Activated CD4-positive, CD25-positive, alpha-beta regulatory T cell treated with anti-CD3 and anti-CD28 coated beads, Interleukin-2, amount 50 U/mL, for 72 hours (primary cell): ENCODE data around the gene ALOX12.
"Not testable (repeated sequence)": the region's sequence is repeated elsewhere in the genome, so short reads cannot be mapped to it uniquely, and the experiment has no call there.

ENCODE experiments used
- DNase-seq: peaks from one replicate; pipeline ENCODE4 v3.0.0; 2021

The ALOX12 gene

DNA sequence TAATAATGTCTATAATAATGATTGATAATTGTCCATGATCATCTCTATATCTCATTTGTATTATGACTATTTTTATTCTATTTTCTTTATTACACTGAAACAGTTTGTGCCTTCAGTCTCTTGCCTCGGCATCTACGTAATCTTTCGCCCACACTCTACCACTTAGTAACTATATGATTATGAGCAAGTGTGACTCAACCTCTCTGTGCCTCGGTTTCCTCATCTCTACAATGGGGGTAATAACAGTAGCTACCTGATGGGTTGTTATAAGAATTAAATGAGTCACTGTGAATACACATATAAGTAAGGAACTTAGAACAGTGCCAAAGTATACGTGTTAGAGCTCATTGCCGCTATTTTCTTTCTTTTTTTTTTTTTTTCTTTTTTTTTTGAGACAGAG, 51.7 kb downstream of the ALOX12 start:
- no peak for DNase-seq

DNA sequence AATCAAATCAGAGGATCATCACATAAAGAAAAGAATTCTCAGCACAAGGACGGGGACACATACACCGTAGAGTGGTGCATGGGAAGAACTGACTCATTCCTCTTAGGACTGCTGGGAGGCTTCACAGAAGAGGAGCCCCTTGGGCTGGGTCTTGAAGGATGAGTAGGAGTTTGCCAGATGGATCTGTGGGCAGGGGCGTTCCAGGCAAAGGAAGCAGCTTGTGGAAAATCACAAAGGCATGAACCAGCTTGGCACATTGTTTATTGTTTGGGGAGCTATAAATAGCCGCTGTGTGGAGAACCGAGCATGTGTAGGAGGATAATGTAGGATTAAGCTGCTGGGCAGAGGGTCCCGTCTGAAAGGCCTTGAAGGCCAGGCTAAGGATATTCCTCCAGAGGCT, 53.1 kb downstream of the ALOX12 start:
- DNase-seq = no peak

DNA sequence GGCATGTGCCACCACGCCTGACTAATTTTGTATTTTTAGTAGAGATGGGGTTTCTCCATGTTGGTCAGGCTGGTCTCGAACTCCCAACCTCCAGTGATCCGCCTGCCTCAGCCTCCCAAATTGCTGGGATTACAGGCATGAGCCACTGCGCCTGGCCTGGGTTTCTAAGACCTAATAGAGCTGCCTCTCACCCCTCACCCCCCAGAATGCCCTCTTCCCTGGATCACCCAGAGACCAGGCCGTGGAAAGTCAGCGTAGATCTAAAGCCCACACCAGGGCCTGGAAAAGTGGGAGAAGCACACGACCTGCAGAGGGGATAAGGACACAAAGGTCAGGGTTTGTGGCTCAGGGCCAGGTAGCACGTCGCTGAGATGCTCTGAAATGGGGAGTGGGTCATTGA, 54.7 kb downstream of the ALOX12 start:
- not testable (repeated sequence) for DNase-seq

DNA sequence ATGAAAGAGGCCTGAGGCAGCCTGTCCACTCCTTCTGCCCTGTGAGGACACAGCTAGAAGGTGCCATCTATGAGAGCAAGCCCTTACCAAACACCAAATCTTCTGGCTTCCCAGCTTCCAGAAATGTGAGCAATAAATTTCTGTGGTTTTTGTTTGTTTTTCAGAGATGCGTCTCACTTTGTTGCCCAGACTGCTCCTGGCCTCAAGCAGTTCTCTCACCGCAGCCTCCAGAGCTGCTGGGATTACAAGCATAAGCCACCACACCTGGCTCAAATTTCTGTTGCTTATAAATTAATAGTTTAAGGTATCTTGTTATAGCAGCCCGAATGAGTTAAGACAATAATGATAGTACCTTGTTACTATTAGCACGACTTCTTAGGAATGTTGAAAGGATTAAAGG, 60.5 kb downstream of the ALOX12 start:
- DNase-seq = no peak

DNA sequence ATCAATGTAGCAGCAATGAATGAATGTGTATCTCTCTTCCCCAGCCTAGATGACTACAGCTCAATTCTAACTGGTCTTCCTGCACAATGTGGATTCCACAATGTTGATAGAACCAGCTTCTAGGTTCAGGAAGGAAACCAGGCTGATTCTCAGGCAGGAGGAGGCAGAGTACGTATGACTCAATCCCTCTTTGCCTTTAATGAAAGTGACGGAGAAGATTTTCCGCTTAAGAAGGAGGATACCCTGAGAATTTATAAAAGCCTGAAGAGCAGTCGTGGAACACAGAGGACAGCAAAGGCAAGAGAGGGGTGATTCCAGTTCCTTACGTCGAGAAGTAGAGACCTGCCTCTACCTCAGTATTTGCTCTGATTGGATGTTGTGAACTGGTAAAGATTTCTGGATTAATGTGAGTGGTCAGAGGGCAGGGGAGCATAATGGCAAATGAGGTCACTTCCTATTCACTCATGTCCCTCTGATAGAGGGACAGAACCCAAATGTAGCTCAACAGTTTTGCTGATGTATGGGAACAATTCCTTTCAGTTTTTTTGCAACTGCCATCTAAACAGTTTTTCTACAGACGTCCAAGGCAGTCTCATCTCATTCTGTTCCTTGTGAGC, 63.1 kb downstream of the ALOX12 start:
- no peak for DNase-seq
